Measurements from ENCODE around the gene CCDC169. TPM values are rescaled to one million over a fixed set of nuclear protein-coding genes. Genes with fewer than 3 reads are reported as not detected.
"Not testable (repeated sequence)": the region's sequence is repeated elsewhere in the genome, so short reads cannot be mapped to it uniquely, and the experiment has no call there.

CCDC169 gene
- total and polyA plus RNA-seq, 2 of the 13 experiments (the other 11 are each of a cell fraction or from before 2014, with no cell fraction given) = 0.25 to 0.33 TPM

GRCh38 chr13:36332255-36332654 lies 34.6 kb upstream of the CCDC169 start:
- H3K4me1 ChIP-seq (ENCODE audit: insufficient read depth, low read length); H3K9ac ChIP-seq (ENCODE audit: insufficient read depth, low read depth, low read length); H3K27me3 ChIP-seq (ENCODE audit: control insufficient read depth in 1 of 2, insufficient read depth in 2 of 2, low read length in 2 of 2); POLR2A ChIA-PET; ATAC-seq; H3K4me2 ChIP-seq (ENCODE audit: low read depth, low read length); CTCF ChIA-PET (ENCODE audit: low intra/inter-chr PET ratio, low total read pairs); H3K4me3 ChIP-seq (replicated peaks in 1 of 3; ENCODE audit: insufficient read depth in 1 of 3, low read depth in 2 of 3, low read length in 3 of 3); H2AFZ ChIP-seq (ENCODE audit: low read length); BruUV-seq (replicated peaks); FAIRE-seq; H4K20me1 ChIP-seq (ENCODE audit: insufficient read depth, low read length); H3K36me3 ChIP-seq (replicated peaks in 1 of 2; ENCODE audit: control insufficient read depth in 1 of 2, insufficient read depth in 2 of 2, low read length in 2 of 2); H3K27ac ChIP-seq (ENCODE audit: extremely low read length, insufficient read depth, low read length); in situ Hi-C loops (cut with HindIII; ENCODE audit: extremely low pct_ligation_motif_present, low pct_unique_long_range_greater_than_20kb); intact Hi-C loops (cut with micrococcal nuclease; ENCODE audit: unreplicated experiment); DNase-seq (ENCODE audit: low spot score); H3K9me3 ChIP-seq (ENCODE audit: low read length): not testable (repeated sequence)
- peaks cover 13% of the 10 kb centered on the region for H3K79me2 ChIP-seq (ENCODE audit: insufficient read depth, low read length)

GRCh38 chr13:36331280-36331679 lies 33.7 kb upstream of the CCDC169 start:
- no peak for FAIRE-seq
- CTCF ChIA-PET (ENCODE audit: low intra/inter-chr PET ratio, low total read pairs) = no interaction called here
- no peak for DNase-seq (ENCODE audit: low spot score)

More at GRCh38 chr13:36331280-36331679, 33.7 kb upstream of the CCDC169 start:
- Histone ChIP-seq H3K4me1 (ENCODE audit: insufficient read depth, low read length) (no peaks in the 10 kb centered on the region), H3K9ac (ENCODE audit: insufficient read depth, low read depth, low read length) (no peak overlapping the region), H3K27ac (ENCODE audit: extremely low read length, insufficient read depth, low read length) (no peak overlapping the region), H3K4me2 (ENCODE audit: low read depth, low read length) (no peak overlapping the region), H3K79me2 (ENCODE audit: insufficient read depth, low read length) (peaks cover 8% of the 10 kb centered on the region), H4K20me1 (ENCODE audit: insufficient read depth, low read length) (no peaks in the 10 kb centered on the region; the same call in 1 of the 2 replicates), H3K36me3 (replicated peaks in 1 of 2; ENCODE audit: control insufficient read depth in 1 of 2, insufficient read depth in 2 of 2, low read length in 2 of 2) (no peaks in the 10 kb centered on the region; a peak in 1 of 5 replicates), H3K27me3 (ENCODE audit: control insufficient read depth in 1 of 2, insufficient read depth in 2 of 2, low read length in 2 of 2) (no peaks in the 10 kb centered on the region), H2AFZ (ENCODE audit: low read length) (no peak overlapping the region), H3K4me3 (replicated peaks in 1 of 3; ENCODE audit: insufficient read depth in 1 of 3, low read depth in 2 of 3, low read length in 3 of 3) (no peak overlapping the region), H3K9me3 (ENCODE audit: low read length) (no peaks in the 10 kb centered on the region)
- in situ Hi-C loops (cut with HindIII; ENCODE audit: extremely low pct_ligation_motif_present, low pct_unique_long_range_greater_than_20kb) = no loop called here
- 46% methylated on average over 4 of the region's 4 CpGs for WGBS (ENCODE audit: low lambda C conversion rate)
- BruUV-seq (replicated peaks) = no TSS peak
- intact Hi-C loops (cut with micrococcal nuclease; ENCODE audit: unreplicated experiment) = no loop called here
- no peak for ATAC-seq
- TF ChIP-seq ZHX1 (CRISPR knock-in tag; IDR thresholded peaks at IDR 0.05; ENCODE audit: low read depth) = no peak
- TF ChIP-seq HNRNPUL1 (IDR thresholded peaks at IDR 0.05; ENCODE audit: low read depth, low read length) = no peak
- TF ChIP-seq TOPORS (CRISPR knock-in tag; IDR thresholded peaks at IDR 0.05) = no peak
- no peak for TF ChIP-seq ZKSCAN1 (IDR thresholded peaks at IDR 0.05; ENCODE audit: low read length)
- no peak for TF ChIP-seq SMC3 (IDR thresholded peaks at IDR 0.05; ENCODE audit: low read length)
- TF ChIP-seq ZNF672 (CRISPR knock-in tag; IDR thresholded peaks at IDR 0.05) = no peak
- TF ChIP-seq POLR2AphosphoS2 (IDR thresholded peaks at IDR 0.05; ENCODE audit: low read depth, low read length) = no peak
- no peak for TF ChIP-seq HMG20B (CRISPR knock-in tag; conservative IDR thresholded peaks at IDR 0.05)
- TF ChIP-seq ZFP90 (CRISPR knock-in tag; IDR thresholded peaks at IDR 0.05; ENCODE audit: borderline replicate concordance) = no peak
- POLR2A ChIA-PET = no interaction called here
